Frontal cortex (tissue), 4 donors: Measurements from ENCODE around the gene USPL1. TPM values are rescaled to one million over a fixed set of nuclear protein-coding genes. Genes with fewer than 3 reads are reported as not detected.
A peak's percentile ranks its signal among the peaks of the same experiment; 100 is the strongest.
"Not testable (repeated sequence)": the region's sequence is repeated elsewhere in the genome, so short reads cannot be mapped to it uniquely, and the experiment has no call there.

ENCODE experiments used
- DNase-seq, 2 donors: peaks; one replicate each; pipeline ENCODE4 v3.0.0; 2012; ENCODE audit warnings: low spot score in 2 of 2
- FAIRE-seq: peaks from 2 replicates; lab custom pipeline; 2012; peaks lifted over from hg19 to GRCh38; lab: Jason Lieb, UNC
- total RNA-seq: library from RNA; depleted of rRNA; stranded (reverse); fragments of >200 nt; gene quantifications from one replicate; pipeline ENCODE4 v1.2.3, GENCODE V29; 2014
- donor health status: control.
- donor health status: control.
- donor health status: control.

The USPL1 gene
- 39.5 TPM for total RNA-seq

DNA sequence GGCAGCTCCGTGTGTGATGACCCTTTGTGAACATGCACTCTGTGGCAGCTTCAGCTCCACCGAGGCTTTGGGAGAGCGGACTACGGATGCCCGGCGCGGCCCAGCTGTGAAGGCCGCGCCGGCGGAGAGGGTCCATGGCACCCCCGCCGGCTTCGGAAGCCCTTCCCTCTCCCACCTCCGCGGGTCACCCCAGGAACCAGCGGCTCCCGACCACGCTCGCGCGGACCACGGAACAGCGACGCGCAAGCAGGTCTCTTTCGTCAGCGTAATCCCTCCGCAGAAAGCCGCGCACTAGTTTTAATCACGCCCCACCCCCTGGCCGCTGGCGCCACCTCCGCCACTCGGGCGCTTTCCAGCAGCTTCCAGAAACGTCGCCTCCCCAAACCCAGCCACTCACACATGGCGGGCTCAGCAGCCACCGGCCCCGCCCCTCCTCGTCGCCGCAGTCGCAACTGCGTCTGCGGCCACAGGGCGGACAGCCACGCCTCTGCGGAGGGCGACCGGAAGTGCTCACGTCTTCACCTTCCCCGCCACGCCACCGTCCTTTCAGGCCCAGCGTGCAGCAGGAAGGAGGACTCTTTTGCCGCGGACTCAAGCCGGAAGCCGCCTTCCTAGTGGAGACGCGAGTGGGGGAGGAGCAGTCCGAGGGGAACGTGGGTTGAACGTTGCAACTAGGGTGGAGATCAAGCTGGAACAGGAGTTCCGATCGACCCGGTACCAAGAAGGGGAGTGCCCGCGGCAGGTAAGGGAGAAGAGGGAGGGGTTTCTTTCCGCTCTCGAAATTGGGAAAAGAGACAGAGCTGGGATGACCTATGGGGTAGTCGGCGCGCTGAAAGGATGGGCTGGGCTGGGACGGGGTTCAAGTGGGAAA is at the start of gene USPL1:
Gene USPL1 (plus strand): TSS at position 606 of the 871 bp plus-strand sequence. CDS start 3,221 bp downstream, outside the sequence.
- DNase-seq, result peak; percentile 83 to 89
- peak; percentile 43 for FAIRE-seq

GRCh38 chr13:30569901-30570576 is 47.7 kb upstream of the USPL1 start:
- FAIRE-seq (no peak), DNase-seq (no peak)

DNA sequence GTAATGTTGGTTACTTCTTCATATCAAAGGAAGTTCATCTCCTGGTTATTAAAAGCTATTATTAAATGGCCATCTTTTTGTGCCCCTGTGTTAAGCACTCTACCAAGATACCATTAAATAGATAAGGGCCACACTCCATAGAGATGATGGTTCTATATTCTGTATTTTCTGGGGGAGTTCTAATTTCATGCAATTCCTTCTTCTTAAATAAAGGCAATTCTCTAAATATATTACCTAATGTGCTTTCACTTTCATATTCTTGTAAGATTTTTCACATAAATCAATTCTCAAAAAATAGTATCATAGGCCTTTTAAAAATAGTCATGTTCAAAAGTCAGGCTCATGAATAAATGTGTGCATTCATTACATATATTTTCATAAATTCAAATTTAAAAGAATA is 47.0 kb upstream of the USPL1 start:
- DNase-seq (no peak), FAIRE-seq (no peak)

DNA sequence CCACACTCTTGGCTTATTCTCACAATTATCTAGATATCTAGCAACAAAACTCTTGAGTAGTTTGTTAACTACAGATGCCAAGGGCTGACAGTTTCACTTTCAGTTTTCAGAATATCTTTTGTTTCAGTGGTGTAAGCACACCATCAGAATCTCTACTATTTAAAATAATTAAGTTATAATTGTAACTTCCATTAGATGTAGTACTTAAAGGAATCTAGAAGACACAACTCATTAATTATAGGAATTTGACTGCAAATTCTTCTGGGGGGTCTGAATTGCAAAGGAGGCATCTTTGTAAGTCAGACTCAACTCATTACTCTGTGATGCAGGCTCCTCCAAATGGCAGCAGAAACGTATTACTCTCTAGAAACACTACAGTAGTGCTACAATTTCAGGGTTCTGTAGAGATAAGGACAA is 44.9 kb upstream of the USPL1 start:
- DNase-seq (peak in 1 of 2 donors; percentile 28), FAIRE-seq (no peak)

GRCh38 chr13:30576528-30576927 is 41.2 kb upstream of the USPL1 start:
- no peak for FAIRE-seq
- no peak for DNase-seq

GRCh38 chr13:30577401-30577852 is 40.3 kb upstream of the USPL1 start:
- no peak for FAIRE-seq

GRCh38 chr13:30580852-30581502 is 36.7 kb upstream of the USPL1 start:
- no peak for DNase-seq
- FAIRE-seq, result no peak

More at GRCh38 chr13:30577401-30577852, 40.3 kb upstream of the USPL1 start:
- DNase-seq, result no peak

GRCh38 chr13:30581582-30581981 is 36.1 kb upstream of the USPL1 start:
- FAIRE-seq (no peak), DNase-seq (no peak)

GRCh38 chr13:30584051-30584731 is 33.5 kb upstream of the USPL1 start:
- FAIRE-seq (no peak), DNase-seq (no peak)

DNA sequence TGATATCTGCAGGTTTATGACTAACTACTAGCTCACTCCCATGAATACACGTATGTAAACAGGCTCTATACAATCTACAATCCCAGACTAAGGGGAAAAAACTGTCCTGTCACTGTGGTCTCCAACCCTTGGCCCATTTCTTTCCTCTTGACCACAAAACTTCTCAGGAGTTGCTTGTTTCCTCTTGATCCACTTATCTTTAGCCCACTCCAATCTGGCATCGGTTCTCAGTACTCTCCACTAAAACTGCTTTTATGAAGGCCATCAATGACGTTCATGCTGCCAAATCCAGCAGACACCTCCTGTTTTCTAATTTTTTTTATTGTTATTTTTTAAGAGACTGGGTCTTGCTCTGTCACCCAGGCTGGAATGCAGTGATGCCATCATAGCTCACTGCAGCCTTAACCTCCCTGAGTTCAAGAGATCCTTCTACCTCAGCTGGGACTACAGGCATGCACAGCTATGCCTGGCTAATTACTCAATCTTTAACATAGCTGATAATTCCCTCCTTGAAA is 31.9 kb upstream of the USPL1 start:
- DNase-seq, result no peak
- no peak for FAIRE-seq

DNA sequence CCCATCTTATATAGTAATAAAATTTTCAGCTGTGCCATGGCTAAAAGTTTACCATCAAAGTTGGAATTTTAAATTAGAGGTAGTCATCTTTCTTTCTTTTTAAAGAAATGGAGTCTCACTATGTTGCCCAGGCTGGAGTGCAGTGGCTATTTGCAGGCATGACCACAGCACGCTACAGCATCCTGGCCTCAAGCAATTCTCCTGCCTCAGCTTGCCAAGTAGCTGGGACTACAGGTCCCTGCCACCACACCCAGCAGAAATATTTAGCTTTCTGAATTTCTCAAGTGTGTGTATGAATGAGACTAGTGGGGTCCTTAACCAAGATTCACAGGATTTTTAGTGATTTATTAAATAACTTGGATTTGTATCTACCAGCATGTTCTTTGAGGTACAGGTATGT is 30.5 kb upstream of the USPL1 start:
- FAIRE-seq (no peak), DNase-seq (no peak)

DNA sequence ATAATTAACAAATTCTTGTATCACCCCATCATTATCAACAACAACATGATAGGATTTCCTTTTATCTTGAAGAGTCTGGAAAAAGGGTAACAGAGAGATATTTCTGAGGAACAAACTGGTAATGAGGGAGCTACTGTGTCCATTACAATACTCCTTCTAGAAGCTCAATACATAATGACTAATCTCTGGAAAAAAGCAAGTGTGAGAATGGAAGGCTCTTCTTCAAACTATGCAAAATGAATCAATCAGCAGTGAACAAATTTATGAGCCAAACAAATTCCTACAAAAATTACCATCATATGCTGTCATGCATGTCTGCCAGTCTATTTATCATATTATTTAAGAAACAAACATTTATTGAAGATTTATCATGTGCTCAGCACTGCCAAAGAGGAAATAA is 30.0 kb upstream of the USPL1 start:
- no peak for FAIRE-seq

GRCh38 chr13:30593001-30593400 is 24.7 kb upstream of the USPL1 start:
- FAIRE-seq (no peak), DNase-seq (no peak)

More for the DNA sequence above, 30.0 kb upstream of the USPL1 start:
- no peak for DNase-seq

- no peak for DNase-seq
- no peak for FAIRE-seq
Observed at GRCh38 chr13:30600496-30600895, 17.2 kb upstream of the USPL1 start.

- FAIRE-seq, result no peak
- DNase-seq, result no peak
Observed at GRCh38 chr13:30601836-30602235, 15.9 kb upstream of the USPL1 start.

- no peak for DNase-seq
- FAIRE-seq, result no peak
Observed at GRCh38 chr13:30605052-30605451, 12.7 kb upstream of the USPL1 start.

DNA sequence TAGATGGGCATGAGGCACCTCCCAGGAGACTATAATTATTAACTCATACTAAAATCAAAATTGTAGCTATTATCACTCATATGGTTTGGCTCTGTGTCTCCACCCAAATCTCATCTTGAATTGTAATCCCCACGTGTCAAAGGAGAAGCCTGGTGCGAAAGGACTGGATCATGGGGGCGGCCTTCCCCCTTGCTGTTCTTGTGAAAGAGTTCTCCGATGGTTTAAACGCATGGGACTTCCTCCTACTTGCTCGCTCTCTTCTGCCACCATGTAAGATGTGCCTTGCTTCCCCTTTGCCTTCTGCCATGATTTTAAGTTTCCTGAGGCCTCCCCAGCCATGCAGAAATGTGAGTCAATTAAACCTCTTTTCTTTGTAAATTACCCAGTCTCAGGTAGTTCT is 10.5 kb upstream of the USPL1 start:
- FAIRE-seq, DNase-seq: not testable (repeated sequence)

GRCh38 chr13:30607908-30608307 is 9.8 kb upstream of the USPL1 start:
- no peak for DNase-seq
- FAIRE-seq, result no peak

- no peak for FAIRE-seq
- no peak for DNase-seq
Observed at GRCh38 chr13:30608364-30608763, 9.4 kb upstream of the USPL1 start.

GRCh38 chr13:30610311-30610710 is 7.4 kb upstream of the USPL1 start:
- no peak for DNase-seq
- no peak for FAIRE-seq
